ENCODE data around the gene PRPSAP2.

DNA sequence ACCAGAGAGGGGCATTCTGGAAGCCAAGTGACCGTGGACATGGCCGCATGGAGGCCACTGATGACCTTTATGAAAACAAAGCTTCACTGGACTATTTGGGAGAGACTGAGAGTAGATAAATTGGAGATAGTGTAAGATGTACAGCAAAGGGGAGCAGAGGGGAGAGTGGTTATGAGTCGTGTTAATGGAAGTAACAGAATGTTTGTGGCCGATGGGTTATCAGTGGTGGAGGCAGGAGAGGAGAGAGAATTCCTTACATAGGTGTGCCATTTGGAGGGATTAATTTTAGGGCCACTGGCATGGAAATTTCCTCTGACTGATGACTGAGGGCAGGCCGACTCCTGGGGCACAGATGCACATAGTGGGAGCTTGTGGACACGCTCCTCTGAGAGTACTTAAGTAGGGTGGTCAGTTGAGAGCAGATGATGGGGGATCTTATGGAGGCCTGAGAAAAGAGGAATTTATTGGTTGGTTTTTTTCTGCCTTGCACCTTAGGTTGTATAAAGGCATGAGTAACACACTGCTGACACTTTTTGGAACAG, 19.2 kb downstream of the PRPSAP2 start:
- TF ChIP-seq POLR2AphosphoS5 (IDR thresholded peaks at IDR 0.05), result no peak
- TF ChIP-seq, protein P1, sequence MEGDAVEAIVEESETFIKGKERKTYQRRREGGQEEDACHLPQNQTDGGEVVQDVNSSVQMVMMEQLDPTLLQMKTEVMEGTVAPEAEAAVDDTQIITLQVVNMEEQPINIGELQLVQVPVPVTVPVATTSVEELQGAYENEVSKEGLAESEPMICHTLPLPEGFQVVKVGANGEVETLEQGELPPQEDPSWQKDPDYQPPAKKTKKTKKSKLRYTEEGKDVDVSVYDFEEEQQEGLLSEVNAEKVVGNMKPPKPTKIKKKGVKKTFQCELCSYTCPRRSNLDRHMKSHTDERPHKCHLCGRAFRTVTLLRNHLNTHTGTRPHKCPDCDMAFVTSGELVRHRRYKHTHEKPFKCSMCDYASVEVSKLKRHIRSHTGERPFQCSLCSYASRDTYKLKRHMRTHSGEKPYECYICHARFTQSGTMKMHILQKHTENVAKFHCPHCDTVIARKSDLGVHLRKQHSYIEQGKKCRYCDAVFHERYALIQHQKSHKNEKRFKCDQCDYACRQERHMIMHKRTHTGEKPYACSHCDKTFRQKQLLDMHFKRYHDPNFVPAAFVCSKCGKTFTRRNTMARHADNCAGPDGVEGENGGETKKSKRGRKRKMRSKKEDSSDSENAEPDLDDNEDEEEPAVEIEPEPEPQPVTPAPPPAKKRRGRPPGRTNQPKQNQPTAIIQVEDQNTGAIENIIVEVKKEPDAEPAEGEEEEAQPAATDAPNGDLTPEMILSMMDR (IDR thresholded peaks at IDR 0.05), result no peak
